Adipose tissue (tissue), 3 donors: ENCODE results near the gene CCL20. TPM values are rescaled to one million over a fixed set of nuclear protein-coding genes. Genes with fewer than 3 reads are reported as not detected.
"Not testable (repeated sequence)": the region's sequence is repeated elsewhere in the genome, so short reads cannot be mapped to it uniquely, and the experiment has no call there.

Experiments
- H3K27ac ChIP-seq: one replicate; pipeline ENCODE4 v1.5.1; 2013; ENCODE audit warnings: low read depth, low read length
- WGBS, 3 donors: extraction: QIAGEN DNeasy Blood & Tissue Kit; methylation state at CpG; one replicate each; pipeline ENCODE4 v1.1.7; 2013; 5-methylcytosine and 5-hydroxymethylcytosine counted together
- polyA plus RNA-seq, 3 donors: library from polyadenylated mRNA; stranded (reverse); fragments of 200-250 nt; gene quantifications; one replicate each; pipeline ENCODE4 v1.2.3, GENCODE V29; 2013
- donor health status: healthy with polysubstance abuse.
- donor health status: Bipolar disorder and iron deficiency.
- donor health status: healthy.

Gene CCL20
- polyA plus RNA-seq, 3 donors = 0.40 to 70.1 (median 3.4) TPM

DNA sequence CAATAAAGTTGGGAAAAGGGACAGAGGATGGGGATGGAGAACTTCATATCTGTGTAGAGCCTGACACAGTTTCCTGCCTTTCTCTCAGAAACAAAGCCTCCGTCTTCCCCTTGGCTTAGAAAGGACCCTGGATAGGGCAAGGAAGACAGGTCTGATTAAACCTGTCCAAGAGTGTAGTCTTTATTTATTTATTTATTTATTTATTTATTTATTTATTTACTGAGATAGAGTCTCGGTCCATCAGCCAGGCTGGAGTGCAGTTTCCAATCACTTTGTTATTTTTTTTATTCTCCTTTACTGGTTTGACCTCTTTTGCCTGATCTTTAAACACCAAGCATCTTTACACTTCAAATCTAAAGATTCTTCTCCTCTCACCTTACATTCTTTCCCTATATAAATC is 10.3 kb downstream of the CCL20 start:
- H3K27ac ChIP-seq = no peak overlapping the region
- 44 to 65% (median 61%) methylated on average over 2 of the region's 2 CpGs for WGBS, 3 donors

DNA sequence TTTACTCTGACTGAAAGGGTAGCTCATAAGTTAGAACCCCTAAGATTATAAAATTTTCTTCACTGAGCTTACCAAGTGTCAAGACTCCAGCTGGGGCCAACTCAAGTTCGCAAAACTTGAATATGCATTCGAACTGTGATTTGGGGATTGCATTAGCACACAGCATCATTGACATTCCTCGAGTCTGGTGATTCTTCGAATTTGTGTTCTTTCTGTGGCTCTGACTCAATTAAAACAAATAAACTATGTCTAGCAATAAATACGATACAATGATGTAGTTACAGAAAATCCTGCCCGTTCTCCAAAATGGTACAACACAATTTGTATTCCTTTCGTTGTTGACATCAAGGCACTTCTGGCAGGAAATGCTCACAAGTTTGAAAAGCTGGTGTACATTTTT is 11.1 kb downstream of the CCL20 start:
- 87 to 90% (median 88%) methylated on average over 7 of the region's 7 CpGs for WGBS, 3 donors
- H3K27ac ChIP-seq = no peak overlapping the region

DNA sequence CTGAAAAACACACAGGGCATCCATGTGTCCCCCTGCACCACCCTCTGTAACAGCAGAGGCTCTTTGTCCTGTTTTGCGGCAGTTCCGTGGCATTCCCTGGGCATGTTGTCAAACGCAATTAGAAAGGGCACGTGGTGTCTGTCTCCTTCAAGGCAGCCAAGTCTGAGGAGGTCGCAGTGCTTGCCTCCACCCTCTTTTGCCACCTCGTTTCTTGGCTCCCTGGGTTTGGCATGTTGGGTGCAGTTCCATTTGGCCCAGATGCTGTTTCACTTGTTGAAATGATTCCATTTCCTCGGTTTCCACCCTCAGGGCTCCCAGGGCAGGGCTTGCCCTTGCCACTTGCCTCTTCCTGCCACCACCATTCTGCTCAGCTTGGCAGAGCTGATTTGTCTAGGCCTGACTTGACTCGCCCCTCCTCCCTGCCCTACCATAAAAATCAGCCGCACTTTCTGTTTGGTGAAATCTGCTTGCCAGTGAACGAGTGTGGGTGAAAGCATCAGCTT is 12.4 kb downstream of the CCL20 start:
- WGBS, 3 donors = 58 to 69% (median 63%) methylated on average over 10 of the region's 10 CpGs

DNA sequence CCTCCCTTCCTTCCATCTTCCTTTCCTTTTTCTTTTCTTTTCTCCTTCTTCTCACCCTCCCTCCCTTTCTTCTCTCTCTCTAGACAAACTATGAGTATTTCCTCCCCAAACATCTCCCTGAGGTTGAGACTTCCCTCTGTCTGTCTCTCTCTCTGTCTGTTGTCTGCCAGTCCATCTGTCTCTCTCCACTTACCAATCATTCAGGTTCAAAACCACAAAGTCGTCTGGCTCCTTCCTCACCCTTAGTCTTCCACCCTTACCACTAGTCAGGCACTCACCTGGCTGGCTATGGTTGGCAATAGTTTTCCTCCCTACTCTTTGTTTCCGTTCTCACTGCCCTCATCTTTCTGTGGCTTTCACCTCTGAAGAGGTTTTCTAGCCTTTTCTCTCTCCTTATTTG is 12.9 kb downstream of the CCL20 start:
- H3K27ac ChIP-seq = no peak overlapping the region
- WGBS, 3 donors = 19 to 53% (median 20%) methylated on average over 2 of the region's 2 CpGs

More for the DNA sequence above, 12.4 kb downstream of the CCL20 start:
- no peak overlapping the region for H3K27ac ChIP-seq

DNA sequence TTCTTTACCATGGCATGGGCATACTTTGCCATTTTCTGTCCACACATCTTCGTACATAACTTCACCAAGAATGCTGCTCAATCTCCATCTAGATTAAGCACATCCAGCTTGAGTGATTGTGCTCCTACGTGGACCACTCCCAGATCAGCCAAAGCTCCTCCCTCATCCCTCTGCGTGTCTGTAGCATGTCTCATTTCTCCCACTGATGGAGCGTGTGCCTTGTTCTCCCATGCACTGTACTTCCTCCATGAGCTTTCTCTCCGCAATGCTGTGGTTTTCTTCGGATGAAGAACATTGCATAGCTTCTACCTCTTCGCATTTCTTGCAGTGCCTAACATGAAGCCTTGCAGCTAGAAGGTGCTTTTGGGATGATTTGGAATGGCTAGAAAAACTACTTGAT is 13.5 kb downstream of the CCL20 start:
- WGBS, 3 donors = 72 to 82% (median 81%) methylated on average over 7 of the region's 7 CpGs
- no peak overlapping the region for H3K27ac ChIP-seq

DNA sequence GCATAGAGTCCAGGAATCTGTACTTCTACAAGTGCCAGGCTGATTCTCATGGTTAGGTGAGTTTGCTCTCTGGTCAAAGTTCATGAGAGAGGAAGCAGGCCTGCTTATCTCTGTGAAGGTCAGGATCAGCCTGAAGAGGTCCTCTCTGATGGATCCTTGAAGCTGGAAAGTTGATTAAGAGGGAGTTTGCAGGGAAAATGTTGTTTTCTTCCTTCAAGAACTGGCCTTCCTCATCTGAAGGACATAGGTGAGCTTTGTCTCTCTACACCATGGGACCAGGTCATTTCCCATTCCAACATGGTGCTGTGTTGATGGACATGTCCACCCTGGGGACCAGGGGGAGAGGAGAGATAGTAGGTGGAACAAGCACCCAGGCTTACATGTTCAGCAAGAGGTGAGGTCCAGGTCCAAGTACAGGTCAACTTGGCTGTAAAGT is 14.9 kb downstream of the CCL20 start:
- H3K27ac ChIP-seq = no peak overlapping the region

DNA sequence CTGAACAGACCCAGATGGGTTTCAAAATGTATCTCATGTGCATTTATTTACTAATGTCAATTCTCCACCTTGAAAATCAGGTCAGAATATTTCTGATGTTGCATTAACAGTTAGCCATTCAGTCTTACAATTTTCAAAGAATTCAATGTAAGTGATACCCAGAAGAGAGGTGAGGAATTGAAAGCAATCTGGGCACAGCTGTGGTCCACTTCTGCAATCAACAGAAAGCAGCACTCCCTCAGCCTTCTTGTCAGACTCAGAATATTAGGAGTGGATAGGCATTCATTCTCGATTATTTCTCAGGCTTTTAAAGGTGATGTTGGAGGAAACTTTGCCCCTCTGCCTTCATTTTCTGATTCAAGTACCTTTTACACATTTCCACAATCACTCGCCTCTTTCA is 15.7 kb downstream of the CCL20 start:
- no peak overlapping the region for H3K27ac ChIP-seq
- WGBS, 3 donors = 73 to 87% (median 85%) methylated on average over 2 of the region's 2 CpGs

DNA sequence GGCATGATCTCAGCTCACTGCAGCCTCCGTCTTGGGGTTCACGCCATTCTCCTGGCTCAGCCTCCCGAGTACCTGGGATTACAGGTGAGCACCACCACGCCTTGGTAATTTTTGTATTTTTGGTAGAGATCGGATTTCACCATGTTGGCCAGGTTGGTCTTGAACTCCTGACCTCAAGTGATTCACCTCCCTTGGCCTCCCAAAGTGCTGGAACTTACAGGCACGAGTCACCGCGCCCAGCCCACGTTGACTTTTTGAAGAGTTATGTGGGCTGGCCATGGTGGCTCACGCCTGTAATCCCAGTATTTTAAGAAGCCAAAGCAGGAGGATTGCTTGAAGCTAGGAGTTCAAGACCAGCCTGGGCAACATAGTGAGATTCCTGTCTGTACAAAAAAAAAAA is 20.8 kb downstream of the CCL20 start:
- 92% methylated on average over 10 of the region's 10 CpGs for WGBS, 3 donors
- no peak overlapping the region for H3K27ac ChIP-seq

DNA sequence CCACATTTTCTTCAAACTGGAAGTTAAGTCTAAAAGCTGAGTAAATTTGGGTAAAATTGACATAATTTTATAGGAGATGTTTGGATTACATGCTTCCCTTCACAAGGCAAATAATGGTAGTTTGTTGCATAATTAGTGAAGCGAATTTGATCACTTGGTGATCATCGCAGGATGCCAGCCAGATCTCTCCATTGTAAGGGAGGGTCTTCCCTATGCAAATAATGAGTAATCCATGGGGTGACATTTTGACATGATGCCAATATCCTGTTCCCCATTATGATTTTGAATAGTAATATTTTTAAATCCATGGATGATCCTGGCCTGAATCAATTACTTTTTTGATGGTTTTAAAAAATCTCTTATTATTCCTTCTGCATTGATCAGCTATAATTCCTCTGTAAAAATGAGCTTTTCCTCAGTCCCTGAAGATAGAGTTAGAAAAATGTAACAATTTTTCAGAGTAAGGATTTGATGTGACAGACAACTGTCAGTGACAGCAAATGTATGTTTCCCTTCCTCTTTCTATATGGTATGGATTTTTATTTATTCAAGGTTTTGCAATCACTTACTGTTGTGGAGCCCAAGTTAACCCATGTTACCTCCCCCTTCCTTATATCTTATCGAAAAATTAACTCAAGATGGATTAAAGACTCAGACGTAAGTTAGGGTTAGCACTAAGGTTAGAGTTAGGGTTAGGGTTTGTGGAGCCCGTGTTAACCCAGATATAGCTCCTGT is 21.4 kb downstream of the CCL20 start:
- WGBS, 3 donors = 79 to 85% (median 83%) methylated on average over 5 of the region's 5 CpGs
- no peak overlapping the region for H3K27ac ChIP-seq

DNA sequence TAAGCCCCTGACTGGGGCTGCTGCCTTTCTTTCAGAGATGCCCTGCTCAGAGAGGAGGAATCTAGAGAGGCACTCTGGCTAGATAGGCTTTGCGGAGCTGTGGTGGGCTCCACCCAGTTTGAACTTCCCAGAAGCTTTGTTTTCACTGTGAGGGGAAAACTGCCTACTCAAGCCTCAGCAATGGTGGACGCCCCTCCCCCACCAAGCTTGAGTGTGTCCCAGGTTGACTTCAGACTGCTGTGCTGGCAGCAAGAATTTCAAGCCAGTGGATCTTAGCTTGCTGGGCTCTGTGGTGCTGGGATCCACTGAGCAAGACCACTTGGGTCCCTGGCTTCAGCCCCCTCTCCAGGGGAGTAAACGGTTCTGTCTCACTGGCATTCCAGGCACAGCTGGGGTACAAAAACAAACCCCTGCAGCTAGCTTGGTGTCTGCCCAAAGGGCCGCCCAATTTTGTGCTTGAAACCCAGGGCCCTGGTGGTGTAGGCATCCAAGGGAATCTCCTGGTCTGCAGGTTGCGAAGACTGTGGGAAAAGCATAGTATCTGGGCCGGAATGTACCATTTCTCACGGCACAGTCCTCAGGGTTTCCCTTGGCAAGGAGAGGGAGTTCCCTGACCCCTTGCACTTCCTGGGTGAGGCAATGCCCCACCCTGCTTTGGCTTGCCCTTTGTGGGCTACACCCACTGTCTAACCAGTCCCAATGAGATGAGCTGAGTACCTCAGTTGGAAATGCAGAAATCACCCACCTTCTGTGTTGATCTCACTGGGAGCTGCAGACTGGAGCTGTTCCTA is 25.9 kb downstream of the CCL20 start:
- H3K27ac ChIP-seq = not testable (repeated sequence)
- 41 to 67% (median 66%) methylated on average over 7 of the region's 7 CpGs for WGBS, 3 donors

DNA sequence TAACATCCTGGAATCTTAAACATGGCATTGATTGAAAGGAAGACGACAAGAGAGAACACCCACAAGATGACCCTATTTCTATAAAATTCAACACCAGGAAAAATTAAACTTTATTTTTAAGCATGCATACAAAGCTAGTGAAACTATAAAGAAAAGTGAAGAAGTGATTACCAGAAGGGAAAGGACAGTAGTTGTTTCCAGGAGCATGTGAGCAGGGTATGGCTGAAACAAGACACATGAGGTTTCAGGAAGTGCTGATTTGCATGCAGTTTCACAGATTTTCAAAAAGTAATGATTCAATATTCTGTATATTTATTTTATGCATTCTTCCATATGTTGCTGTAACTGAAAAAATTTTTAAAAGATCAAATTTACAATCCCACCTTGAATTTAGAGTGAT is 33.2 kb downstream of the CCL20 start:
- 80 to 97% (median 83%) methylated on average over 1 of the region's 1 CpG for WGBS, 3 donors
- H3K27ac ChIP-seq = no peak overlapping the region

DNA sequence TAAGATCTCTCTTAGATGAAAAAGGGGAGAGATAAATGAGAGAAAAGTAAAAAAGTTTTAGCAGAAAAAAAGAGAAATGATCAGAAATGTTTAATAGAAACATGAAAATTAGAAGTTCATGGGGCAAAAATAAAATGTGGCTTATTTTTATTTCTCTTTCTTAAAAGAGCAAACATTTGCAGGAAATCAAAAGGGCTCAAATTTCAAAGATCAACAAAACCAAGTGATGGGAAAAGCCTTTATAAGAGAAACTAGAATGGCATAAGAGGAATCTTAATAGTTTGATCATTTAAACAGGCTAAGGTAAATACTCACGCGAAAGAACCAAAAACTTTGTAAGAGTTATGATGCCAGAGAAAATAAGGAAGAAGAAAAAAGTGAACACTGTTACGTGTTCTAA is 34.5 kb downstream of the CCL20 start:
- 32 to 72% (median 45%) methylated on average over 3 of the region's 3 CpGs for WGBS, 3 donors
- no peak overlapping the region for H3K27ac ChIP-seq

DNA sequence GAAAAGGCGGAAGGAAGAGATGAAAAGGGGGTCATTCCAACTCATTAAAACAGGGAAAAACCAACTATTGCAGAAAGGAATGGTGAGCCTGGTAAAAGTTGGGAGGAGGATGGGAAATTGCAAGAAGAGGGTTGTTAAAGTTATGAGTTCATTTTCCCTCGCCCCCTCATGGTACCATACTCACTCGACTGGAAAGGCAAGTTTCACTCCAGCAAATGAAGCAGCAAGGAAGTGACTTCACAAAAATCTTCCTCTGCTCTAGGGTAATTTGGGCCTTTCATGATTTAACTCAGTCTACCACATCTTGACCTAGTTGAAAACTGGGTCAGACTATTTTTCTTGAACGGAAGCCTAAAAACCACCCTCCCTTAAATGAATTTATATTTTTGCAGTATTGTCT is 34.9 kb downstream of the CCL20 start:
- H3K27ac ChIP-seq = no peak overlapping the region
- 58 to 91% (median 78%) methylated on average over 4 of the region's 4 CpGs for WGBS, 3 donors

DNA sequence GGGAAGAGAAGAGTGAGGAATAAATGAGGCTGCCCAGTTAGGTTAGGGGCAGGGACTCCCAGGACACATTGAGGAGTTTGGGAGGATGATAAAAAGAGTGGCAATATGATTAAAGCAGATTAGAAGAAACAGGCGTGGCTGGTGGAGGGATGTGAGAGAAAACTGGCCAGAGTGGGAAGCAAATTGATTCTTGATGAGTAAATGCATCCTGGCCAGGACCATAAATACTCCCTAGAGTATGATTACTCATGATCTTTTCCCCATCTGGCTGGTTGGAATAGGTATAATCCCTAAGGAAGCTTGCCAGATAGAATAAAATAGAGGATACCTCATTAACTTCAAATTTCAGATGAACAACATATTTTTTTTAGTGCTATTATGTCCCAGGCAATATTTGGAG is 36.3 kb downstream of the CCL20 start:
- H3K27ac ChIP-seq = no peak overlapping the region
- 34 to 49% (median 44%) methylated on average over 1 of the region's 1 CpG for WGBS, 3 donors

DNA sequence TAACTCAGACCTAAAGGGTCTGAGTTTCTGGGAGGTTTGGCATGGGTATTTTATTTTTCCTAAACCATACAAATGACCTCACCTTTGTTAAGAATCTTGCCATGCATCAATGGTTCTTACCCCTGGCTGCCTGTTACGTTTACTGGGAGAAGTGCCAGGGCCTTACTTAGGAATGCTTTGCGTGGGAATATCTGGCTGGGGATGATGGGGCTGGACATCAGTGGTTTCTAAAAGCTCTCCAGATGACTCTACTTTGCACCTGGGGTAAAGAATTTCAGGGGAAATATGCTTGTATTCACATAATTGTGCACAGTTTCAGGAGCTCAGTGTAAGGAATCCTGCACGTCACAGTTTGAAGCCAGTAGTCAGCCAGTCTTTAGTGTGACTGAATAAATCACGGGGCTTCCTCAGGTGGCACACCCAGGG is 39.6 kb downstream of the CCL20 start:
- 43 to 69% (median 59%) methylated on average over 4 of the region's 4 CpGs for WGBS, 3 donors

DNA sequence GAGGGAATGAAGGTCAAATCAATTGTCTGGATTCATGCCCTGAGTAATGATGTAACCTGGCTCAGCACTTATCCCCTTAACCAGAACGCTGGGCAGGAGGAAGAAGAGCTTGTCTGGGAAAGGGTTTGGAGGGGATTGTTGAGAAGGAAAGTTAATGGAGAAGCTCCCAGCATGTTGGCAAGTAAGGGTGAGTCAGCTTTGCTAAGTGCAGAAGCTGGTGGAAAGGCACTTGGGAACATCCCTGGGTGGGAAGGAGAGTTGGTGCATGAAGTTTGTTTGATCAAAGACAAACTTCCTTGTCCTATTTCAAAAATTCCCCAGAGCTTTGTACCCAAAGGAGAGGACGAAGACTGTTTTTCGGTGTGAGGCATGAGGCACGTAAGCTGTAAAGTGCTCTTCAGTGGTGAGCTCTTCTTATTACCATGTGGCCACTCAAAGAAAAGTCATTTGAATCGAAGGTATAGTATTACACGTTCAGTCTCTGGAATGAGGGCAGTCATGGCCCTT is 40.2 kb downstream of the CCL20 start:
- H3K27ac ChIP-seq = no peak overlapping the region
- 65 to 84% (median 79%) methylated on average over 6 of the region's 6 CpGs for WGBS, 3 donors

More for the DNA sequence above, 39.6 kb downstream of the CCL20 start:
- H3K27ac ChIP-seq = no peak overlapping the region

DNA sequence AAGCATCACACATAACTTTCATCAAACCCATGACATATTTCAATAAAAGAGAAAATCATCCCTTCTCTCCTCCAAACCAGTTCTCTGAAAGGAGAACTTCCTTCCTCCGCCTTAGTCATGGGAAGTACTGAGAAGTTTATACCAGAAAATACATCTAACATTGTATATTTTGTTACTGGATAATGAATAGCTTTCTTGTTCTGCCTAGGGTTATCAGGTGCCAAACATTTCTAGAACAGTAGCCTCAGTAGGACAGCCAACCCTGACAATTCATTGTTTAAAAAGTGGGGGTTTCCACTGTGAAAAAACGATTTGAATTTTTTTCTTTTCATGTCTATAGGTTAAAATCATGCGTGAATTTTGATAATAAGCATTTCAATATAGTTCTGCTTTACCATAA is 41.8 kb downstream of the CCL20 start:
- no peak overlapping the region for H3K27ac ChIP-seq
- 54 to 76% (median 61%) methylated on average over 3 of the region's 3 CpGs for WGBS, 3 donors

DNA sequence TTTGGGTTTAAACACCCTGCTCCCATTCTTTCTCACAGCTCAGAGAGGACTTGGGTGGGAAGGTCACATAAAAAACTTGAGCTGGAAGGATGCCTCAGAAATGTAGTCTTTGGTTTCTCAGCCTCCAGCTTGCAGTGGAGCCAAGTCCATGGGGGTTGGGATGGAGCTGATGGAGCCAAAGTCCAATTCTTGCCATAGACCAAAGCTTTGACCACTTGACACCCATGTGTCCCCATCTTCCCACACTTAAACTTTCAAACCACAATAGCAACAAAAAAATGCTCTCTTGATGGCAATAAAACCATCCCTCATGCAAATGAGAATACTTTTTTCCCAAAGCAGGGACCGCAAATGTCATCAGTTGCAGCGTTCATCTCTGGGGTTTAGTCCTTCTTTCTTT is 43.1 kb downstream of the CCL20 start:
- 75 to 93% (median 92%) methylated on average over 2 of the region's 2 CpGs for WGBS, 3 donors

DNA sequence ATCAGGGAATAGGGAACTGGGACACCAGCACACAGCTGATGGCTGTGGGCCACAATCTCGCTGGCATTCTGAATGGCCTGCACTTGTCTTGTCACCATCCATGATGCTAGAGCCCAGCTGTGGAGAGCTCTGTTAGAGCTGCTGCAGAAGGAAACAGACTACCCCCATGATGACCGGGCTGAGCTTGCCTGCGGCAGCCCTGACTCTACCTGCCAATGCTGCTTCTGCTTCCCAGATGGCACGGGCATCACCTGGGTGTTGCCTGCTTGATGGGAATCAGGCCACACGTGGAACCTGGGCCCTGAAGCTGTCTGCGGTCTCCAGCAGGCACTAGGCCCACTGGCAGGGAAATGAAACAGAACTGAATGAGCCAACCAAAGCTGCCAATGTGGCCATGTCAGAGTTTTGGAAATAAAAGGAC is 46.6 kb downstream of the CCL20 start:
- no peak overlapping the region for H3K27ac ChIP-seq
- WGBS, 3 donors = 73 to 83% (median 83%) methylated on average over 6 of the region's 6 CpGs

More for the DNA sequence above, 43.1 kb downstream of the CCL20 start:
- no peak overlapping the region for H3K27ac ChIP-seq
